Suppressor macrophage treated with lipopolysaccharide for 4 hours (primary cell): ENCODE data around the gene PEAK1.

Experiments
- DNase-seq: peaks from one replicate; pipeline ENCODE4 v3.0.0-alpha.2; 2020

The PEAK1 gene

GRCh38 chr15:77081971-77082370, 337.9 kb downstream of the PEAK1 start:
- DNase-seq, result no peak

GRCh38 chr15:77076323-77076915, 343.5 kb downstream of the PEAK1 start:
- no peak for DNase-seq

- DNase-seq, result no peak
Measured at GRCh38 chr15:77075528-77075927, 344.4 kb downstream of the PEAK1 start.

GRCh38 chr15:77074350-77074749, 345.6 kb downstream of the PEAK1 start:
- DNase-seq, result no peak

GRCh38 chr15:77071305-77072223, 348.3 kb downstream of the PEAK1 start:
- DNase-seq, result no peak

- peak; percentile 95 for DNase-seq
Measured at GRCh38 chr15:77070495-77071304, 349.2 kb downstream of the PEAK1 start, which contains the start of gene TSPAN3. TSS of gene TSPAN3 (minus strand) at chr15:77071109. CDS start at chr15:77070954, 155 bp downstream.

GRCh38 chr15:77070180-77070494, 349.8 kb downstream of the PEAK1 start:
- DNase-seq, result no peak

- DNase-seq, result no peak
Measured at GRCh38 chr15:77069521-77070121, 350.3 kb downstream of the PEAK1 start.

- no peak for DNase-seq
Measured at GRCh38 chr15:77068633-77069032, 351.3 kb downstream of the PEAK1 start.

- peak; percentile 71 for DNase-seq
Measured at GRCh38 chr15:77067691-77068367, 352.1 kb downstream of the PEAK1 start.

GRCh38 chr15:77066971-77067690, 352.8 kb downstream of the PEAK1 start:
- DNase-seq, result peak; percentile 80

GRCh38 chr15:77064539-77065308, 355.2 kb downstream of the PEAK1 start:
- DNase-seq, result peak; percentile 86

GRCh38 chr15:77064063-77064462, 355.8 kb downstream of the PEAK1 start:
- no peak for DNase-seq

- DNase-seq, result no peak
Measured at GRCh38 chr15:77063249-77063648, 356.7 kb downstream of the PEAK1 start.

GRCh38 chr15:77060546-77060945, 359.4 kb downstream of the PEAK1 start:
- peak; percentile 43 for DNase-seq

GRCh38 chr15:77059786-77060361, 360.0 kb downstream of the PEAK1 start:
- peak; percentile 72 for DNase-seq

- no peak for DNase-seq
Measured at GRCh38 chr15:77058468-77058867, 361.4 kb downstream of the PEAK1 start.

- DNase-seq, result no peak
Measured at GRCh38 chr15:77057685-77058084, 362.2 kb downstream of the PEAK1 start.

GRCh38 chr15:77057072-77057471, 362.8 kb downstream of the PEAK1 start:
- DNase-seq, result no peak

GRCh38 chr15:77053709-77054108, 366.2 kb downstream of the PEAK1 start:
- DNase-seq, result no peak

- DNase-seq, result no peak
Measured at GRCh38 chr15:77052556-77052955, 367.3 kb downstream of the PEAK1 start.
